Measurements from ENCODE around the gene DNAJC6.
A peak's percentile ranks its signal among the peaks of the same experiment; 100 is the strongest.

The DNAJC6 gene

DNA sequence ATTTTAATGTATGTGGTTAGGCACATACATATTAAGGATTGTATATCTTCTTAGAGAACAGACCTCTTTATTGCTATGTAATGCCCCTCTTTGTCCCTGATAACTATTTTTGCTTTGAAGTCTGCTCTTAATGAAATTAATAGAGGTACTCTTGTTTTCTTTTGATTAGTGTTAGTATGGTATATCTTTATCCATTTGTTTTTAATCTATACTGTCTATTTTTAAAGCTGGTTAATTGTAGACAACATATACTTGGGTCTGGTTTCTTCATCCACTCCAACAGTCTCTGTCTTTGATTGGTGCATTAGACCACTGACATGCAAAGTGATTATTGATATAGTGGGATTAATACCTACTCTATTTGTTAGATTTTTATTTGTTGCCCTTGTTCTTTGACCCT is 147.1 kb downstream of the DNAJC6 start:
- Mint-ChIP-seq H3K36me3 (ENCODE audit: low read depth) (peaks cover 11% of the 10 kb centered on the region), H3K27ac (no peak overlapping the region), H3K9me3 (peaks cover 23% of the 10 kb centered on the region)

GRCh38 chr1:65457868-65458267 is 148.5 kb downstream of the DNAJC6 start:
- Mint-ChIP-seq H3K27me3 (ENCODE audit: low read depth) (no peaks in the 10 kb centered on the region), H3K27ac (no peak overlapping the region), H3K4me3 (no peak overlapping the region), H3K36me3 (ENCODE audit: low read depth) (peaks cover 11% of the 10 kb centered on the region), H3K4me1 (no peaks in the 10 kb centered on the region), H3K9me3 (peaks cover 24% of the 10 kb centered on the region)
- TF ChIP-seq CTCF (IDR thresholded peaks at IDR 0.05; ENCODE audit: unreplicated experiment in 3 of 3), result no peak

More for the DNA sequence above, 147.1 kb downstream of the DNAJC6 start:
- Mint-ChIP-seq H3K4me1 (no peaks in the 10 kb centered on the region), H3K4me3 (no peak overlapping the region), H3K27me3 (ENCODE audit: low read depth) (no peaks in the 10 kb centered on the region)
- TF ChIP-seq CTCF (IDR thresholded peaks at IDR 0.05; ENCODE audit: unreplicated experiment in 3 of 3), result no peak

GRCh38 chr1:65458730-65459396 is 149.5 kb downstream of the DNAJC6 start:
- H3K9me3 Mint-ChIP-seq, result peaks cover 29% of the 10 kb centered on the region
- peaks cover 11% of the 10 kb centered on the region for H3K36me3 Mint-ChIP-seq (ENCODE audit: low read depth)
- no peaks in the 10 kb centered on the region for H3K4me1 Mint-ChIP-seq
- no peak for TF ChIP-seq CTCF (IDR thresholded peaks at IDR 0.05; ENCODE audit: unreplicated experiment in 3 of 3)
- H3K4me3 Mint-ChIP-seq, result no peak overlapping the region
- no peak overlapping the region for H3K27ac Mint-ChIP-seq
- no peaks in the 10 kb centered on the region for H3K27me3 Mint-ChIP-seq (ENCODE audit: low read depth)

DNA sequence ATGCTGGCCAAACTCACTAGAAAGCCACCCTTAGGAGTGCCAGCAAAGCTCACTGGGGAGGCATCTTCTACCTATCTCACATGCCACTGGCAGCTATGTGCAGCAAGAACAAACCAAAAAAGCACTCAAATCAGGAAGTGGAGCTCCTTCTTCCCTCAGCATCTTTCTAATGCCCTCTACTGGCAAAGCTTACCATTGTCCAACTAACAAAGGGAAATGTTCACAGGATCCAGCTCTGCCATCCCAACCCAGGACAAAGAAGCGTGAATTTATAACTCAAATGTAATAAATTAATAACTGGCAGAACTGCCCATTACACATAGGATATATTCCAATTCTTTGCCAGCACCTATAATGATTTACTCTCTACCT is 150.0 kb downstream of the DNAJC6 start:
- Mint-ChIP-seq H3K9me3 (peaks cover 33% of the 10 kb centered on the region), H3K36me3 (ENCODE audit: low read depth) (peaks cover 11% of the 10 kb centered on the region), H3K4me1 (no peaks in the 10 kb centered on the region), H3K27ac (no peak overlapping the region), H3K4me3 (no peak overlapping the region), H3K27me3 (ENCODE audit: low read depth) (no peaks in the 10 kb centered on the region)
- peak; percentile 19 to 32 (median 25) for TF ChIP-seq CTCF (IDR thresholded peaks at IDR 0.05; ENCODE audit: unreplicated experiment in 3 of 3)

All from nephron (organoid).